Prostate gland (tissue), 2 donors: ENCODE results near the gene KIF1B. TPM values are rescaled to one million over a fixed set of nuclear protein-coding genes. Genes with fewer than 3 reads are reported as not detected.
"Not testable (repeated sequence)": the region's sequence is repeated elsewhere in the genome, so short reads cannot be mapped to it uniquely, and the experiment has no call there.

Experiments
- DNase-seq: peaks from one replicate; pipeline ENCODE4 v3.0.0-alpha.2; 2019; ENCODE audit warnings: low spot score
- H3K27ac ChIP-seq, 2 donors: fragments of 200-600 bp; sonication (generic); 2 replicates each; pipeline ENCODE4 v1.5.1; 2017 to 2019
- H3K27me3 ChIP-seq: fragments of 200-600 bp; sonication (generic); replicated peaks from 2 replicates; pipeline ENCODE4 v1.5.1; 2019; ENCODE audit not compliant: insufficient read depth
- H3K36me3 ChIP-seq, 2 donors: fragments of 200-600 bp; sonication (generic); 1 replicate in 1 of 2; 2 replicates in 1 of 2; pipeline versions ENCODE4 v1.5.1 to v1.8.1; 2017 to 2019
- H3K4me1 ChIP-seq: fragments of 200-600 bp; sonication (generic); replicated peaks from 2 replicates; pipeline ENCODE4 v1.5.1; 2019
- H3K4me3 ChIP-seq, 2 donors: fragments of 200-600 bp; sonication (generic); 2 replicates each; pipeline ENCODE4 v1.5.1; 2017 to 2019
- H3K9me3 ChIP-seq: fragments of 200-600 bp; sonication (generic); 2 replicates; pipeline ENCODE4 v1.5.1; 2017
- CTCF ChIP-seq, 4 experiments: fragments of 200-600 bp in 2 of 4; fragments of 450-650 bp in 2 of 4; sonication (generic) in 2 of 4; IDR thresholded peaks; 1 replicate in 3 of 4; 2 replicates in 1 of 4; pipeline ENCODE4 v1.5.1; 2016 to 2019; ENCODE audit warnings: antibody characterized with exemption in 4 of 4, mild to moderate bottlenecking in 2 of 4, moderate library complexity in 2 of 4
- POLR2A ChIP-seq: fragments of 450-650 bp; IDR thresholded peaks from one replicate; pipeline ENCODE4 v1.6.1; 2016; ENCODE audit warnings: antibody characterized with exemption, mild to moderate bottlenecking
- POLR2AphosphoS5 ChIP-seq: sonication (generic); formaldehyde crosslinking; IDR thresholded peaks from one replicate; pipeline ENCODE4 v1.6.1; 2017; ENCODE audit warnings: antibody characterized with exemption
- WGBS: methylation state at CpG from one replicate; pipeline ENCODE4 v1.1.5; 2018; 5-methylcytosine and 5-hydroxymethylcytosine counted together
- intact Hi-C: fragments of 100-400 bp; cut with DNase I; formaldehyde crosslinking; loops from one replicate; pipeline ENCODE4 v1.14.2; 2022
- total RNA-seq, 2 donors: library from RNA; depleted of rRNA; stranded (reverse); fragments of >200 nt; gene quantifications; one replicate each; pipeline ENCODE4 v1.1.0, GENCODE V29; 2016

Gene KIF1B
- total RNA-seq, 2 donors from 2014 or later, result 31.3 to 56.8 TPM

DNA sequence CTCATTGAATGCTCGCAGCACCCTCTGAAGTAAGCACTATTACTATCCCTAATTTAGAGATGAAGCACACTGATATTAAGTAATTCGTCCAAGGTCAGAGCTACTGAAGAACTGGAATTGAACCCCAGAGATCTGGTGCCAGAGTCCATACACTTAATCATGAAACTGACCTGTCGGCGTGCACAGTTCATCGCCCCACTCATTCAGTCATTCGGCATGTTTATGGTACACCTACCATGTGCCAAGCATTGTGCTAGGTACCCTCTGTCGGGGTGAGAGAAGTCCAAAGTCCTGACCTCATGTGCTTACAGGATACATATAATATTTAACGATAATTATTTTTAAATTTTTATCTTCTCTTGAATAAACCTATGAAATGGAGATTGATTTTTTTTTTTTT is 214.3 kb downstream of the KIF1B start:
- no peaks in the 10 kb centered on the region for H3K27me3 ChIP-seq
- intact Hi-C loops, result loop anchor here (5.0 kb wide), 1 partner anchor 212 kb away; the partner anchor contains the start of gene KIF1B
- no peaks in the 10 kb centered on the region for H3K36me3 ChIP-seq
- no peak overlapping the region for H3K4me3 ChIP-seq
- H3K4me1 ChIP-seq, result no peaks in the 10 kb centered on the region
- WGBS, result 83% methylated on average over 8 of the region's 8 CpGs
- TF ChIP-seq POLR2A (no peak), CTCF (IDR thresholded peaks at IDR 0.05) (no peak), POLR2AphosphoS5 (no peak)
- H3K27ac ChIP-seq, result no peak overlapping the region
- no peak for DNase-seq
- H3K9me3 ChIP-seq, result no peaks in the 10 kb centered on the region

DNA sequence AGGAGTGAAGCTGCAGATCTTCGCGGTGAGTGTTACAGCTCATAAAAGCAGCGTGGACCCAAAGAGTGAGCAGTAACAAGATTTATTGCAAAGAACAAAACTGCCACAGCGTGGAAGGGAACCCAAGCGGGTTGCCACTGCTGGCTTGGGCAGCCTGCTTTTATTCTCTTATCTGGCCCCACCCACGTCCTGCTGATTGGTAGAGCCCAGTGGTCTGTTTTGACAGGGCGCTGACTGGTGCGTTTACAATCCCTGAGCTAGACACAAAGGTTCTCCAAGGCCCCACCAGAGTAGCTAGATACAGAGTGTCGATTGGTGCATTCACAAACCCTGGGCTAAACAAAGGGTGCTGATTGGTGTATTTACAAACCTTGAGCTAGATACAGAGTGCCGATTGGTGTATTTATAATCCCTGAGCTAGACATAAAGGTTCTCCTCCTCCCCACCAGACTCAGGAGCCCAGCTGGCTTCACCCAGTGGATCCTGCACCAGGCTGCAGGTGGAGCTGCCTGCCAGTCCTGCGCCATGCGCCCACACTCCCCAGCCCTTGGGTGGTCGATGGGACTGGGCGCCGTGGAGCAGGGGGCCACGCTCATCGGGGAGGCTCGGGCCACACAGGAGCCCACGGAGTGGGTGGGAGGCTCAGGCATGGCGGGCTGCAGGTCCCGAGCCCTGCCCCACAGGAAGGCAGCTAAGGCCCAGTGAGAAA is 215.6 kb downstream of the KIF1B start:
- not testable (repeated sequence) for H3K36me3 ChIP-seq, H3K4me3 ChIP-seq, H3K27ac ChIP-seq, H3K9me3 ChIP-seq, H3K27me3 ChIP-seq, DNase-seq, H3K4me1 ChIP-seq
- intact Hi-C loops, result loop anchor here (5.0 kb wide), 1 partner anchor 214 kb away; the partner anchor contains the start of gene KIF1B
- WGBS, result 67% methylated on average over 21 of the region's 21 CpGs

DNA sequence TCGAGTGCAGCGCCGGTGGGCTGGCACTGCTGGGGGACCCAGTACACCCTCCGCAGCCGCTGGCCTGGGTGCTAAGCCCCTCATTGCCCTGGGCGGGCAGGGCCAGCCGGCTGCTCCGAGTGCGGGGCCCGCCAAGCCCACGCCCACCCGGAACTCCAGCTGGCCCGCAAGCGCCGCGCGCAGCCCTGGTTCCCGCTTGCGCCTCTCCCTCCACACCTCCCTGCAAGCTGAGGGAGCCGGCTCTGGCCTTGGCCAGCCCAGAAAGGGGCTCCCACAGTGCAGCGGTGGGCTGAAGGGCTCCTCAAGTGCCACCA is 216.1 kb downstream of the KIF1B start:
- intact Hi-C loops, result loop anchor here (5.0 kb wide), 1 partner anchor 214 kb away; the partner anchor contains the start of gene KIF1B
- WGBS, result 87% methylated on average over 10 of the region's 21 CpGs
- not testable (repeated sequence) for H3K4me1 ChIP-seq, H3K9me3 ChIP-seq, H3K27me3 ChIP-seq, H3K4me3 ChIP-seq, H3K36me3 ChIP-seq, DNase-seq, H3K27ac ChIP-seq

- Histone ChIP-seq H3K27ac (no peak overlapping the region), H3K4me3 (no peak overlapping the region), H3K36me3 (no peaks in the 10 kb centered on the region), H3K27me3 (no peaks in the 10 kb centered on the region), H3K4me1 (peaks cover 5% of the 10 kb centered on the region), H3K9me3 (no peaks in the 10 kb centered on the region)
- TF ChIP-seq POLR2A, result no peak
- no peak for TF ChIP-seq POLR2AphosphoS5
- 95% methylated on average over 5 of the region's 5 CpGs for WGBS
- DNase-seq, result no peak
- intact Hi-C loops, result loop anchor here (1.0 to 5.0 kb wide), 2 partner anchors 51 to 217 kb away; partner anchors contain the start of gene KIF1B
Observed at GRCh38 chr1:10428984-10429383, 218.6 kb downstream of the KIF1B start.

- Histone ChIP-seq H3K9me3 (no peaks in the 10 kb centered on the region), H3K4me1 (peaks cover 5% of the 10 kb centered on the region), H3K4me3 (peak overlapping the region; percentile 66 to 86), H3K27ac (peak overlapping the region; percentile 66 to 74), H3K36me3 (no peaks in the 10 kb centered on the region), H3K27me3 (no peaks in the 10 kb centered on the region)
- WGBS, result 21% methylated on average over 10 of the region's 16 CpGs
- intact Hi-C loops, result loop anchor here (1.0 to 5.0 kb wide), 4 partner anchors 42 to 437 kb away; partner anchors contain the start of genes DFFA, KIF1B and PEX14
- TF ChIP-seq POLR2A (no peak), CTCF (IDR thresholded peaks at IDR 0.05) (no peak)
- no peak for DNase-seq
Observed at GRCh38 chr1:10429868-10430215, 219.5 kb downstream of the KIF1B start.

GRCh38 chr1:10430216-10431069 is 220.1 kb downstream of the KIF1B start, which contains the start of gene CENPS:
Gene CENPS (plus strand): TSS chr1:10430433. CDS start chr1:10430518, 85 bp downstream.
- WGBS, result under 1% methylated on average over 70 of the region's 95 CpGs
- H3K4me3 ChIP-seq, result peak within 1 kb of the TSS; percentile 66 to 86
- H3K27me3 ChIP-seq, result no peaks in the 10 kb centered on the region
- TF ChIP-seq POLR2A (peak; percentile 33), CTCF (IDR thresholded peaks at IDR 0.05) (peak; percentile 98 to 99 (median 98)), POLR2AphosphoS5 (peak; percentile 42)
- peaks cover 5% of the 10 kb centered on the region for H3K4me1 ChIP-seq
- H3K27ac ChIP-seq, result peak within 1 kb of the TSS; percentile 66 to 74
- no peaks in the 10 kb centered on the region for H3K36me3 ChIP-seq
- intact Hi-C loops, result loop anchor here (1.0 to 5.0 kb wide), 3 partner anchors 42 to 437 kb away; partner anchors contain the start of genes DFFA and PEX14
- H3K9me3 ChIP-seq, result no peaks in the 10 kb centered on the region
- peak; percentile 83 for DNase-seq
